Calu3 (cell line): Measurements from ENCODE around the gene TMEM273. TPM values are rescaled to one million over a fixed set of nuclear protein-coding genes. Genes with fewer than 3 reads are reported as not detected.
A peak's percentile ranks its signal among the peaks of the same experiment; 100 is the strongest.

Source experiments
- BruUV-seq: library from RNA; stranded (reverse); fragments of 400-500 nt; replicated peaks from 2 replicates; lab custom pipeline; 2021; lab: Mats Ljungman, UMichigan
- CTCF ChIA-PET: fragments of 300-600 bp; sonication (Branson Sonifier 250); formaldehyde crosslinking; loops from one replicate; lab custom pipeline; 2022; ENCODE audit warnings: antibody characterized with exemption; lab: Charles Lee
- DNase-seq: peaks from one replicate; pipeline ENCODE4 v3.0.0; 2022
- H3K27ac Mint-ChIP-seq: one replicate; pipeline ENCODE4 v1.8.0; 2022; ENCODE audit warnings: mixed read lengths; ENCODE audit not compliant: unreplicated experiment
- H3K27me3 Mint-ChIP-seq: one replicate; pipeline ENCODE4 v1.8.0; 2022; ENCODE audit warnings: mixed read lengths; ENCODE audit not compliant: unreplicated experiment
- H3K36me3 Mint-ChIP-seq: one replicate; pipeline ENCODE4 v1.8.0; 2022; ENCODE audit warnings: mild to moderate bottlenecking, moderate library complexity, mixed read lengths; ENCODE audit not compliant: insufficient read depth, unreplicated experiment
- H3K4me1 Mint-ChIP-seq: one replicate; pipeline ENCODE4 v1.8.0; 2022; ENCODE audit warnings: mild to moderate bottlenecking, low read depth, mixed read lengths; ENCODE audit not compliant: unreplicated experiment
- H3K4me3 Mint-ChIP-seq: one replicate; pipeline ENCODE4 v1.8.0; 2022; ENCODE audit warnings: mild to moderate bottlenecking, low read depth, moderate library complexity, mixed read lengths; ENCODE audit not compliant: unreplicated experiment
- H3K9me3 Mint-ChIP-seq: one replicate; pipeline ENCODE4 v1.8.0; 2022; ENCODE audit warnings: low read depth, mixed read lengths; ENCODE audit not compliant: unreplicated experiment
- intact Hi-C: fragments of 100-400 bp; cut with micrococcal nuclease; formaldehyde crosslinking; loops from one replicate; pipeline ENCODE4 v1.10.0; 2022; ENCODE audit not compliant: unreplicated experiment
- total RNA-seq: library from RNA; stranded (reverse); gene quantifications from 2 replicates; pipeline ENCODE4 v1.2.3, GENCODE V29; 2022
- TF ChIP-seq, protein P1 (sequence below): fragments of 200-600 bp; IDR thresholded peaks from one replicate; pipeline ENCODE4 v1.8.0; 2022; ENCODE audit warnings: antibody characterized with exemption; ENCODE audit not compliant: unreplicated experiment

The TMEM273 gene
- total RNA-seq, 1 experiment from 2014 or later, result not detected

DNA sequence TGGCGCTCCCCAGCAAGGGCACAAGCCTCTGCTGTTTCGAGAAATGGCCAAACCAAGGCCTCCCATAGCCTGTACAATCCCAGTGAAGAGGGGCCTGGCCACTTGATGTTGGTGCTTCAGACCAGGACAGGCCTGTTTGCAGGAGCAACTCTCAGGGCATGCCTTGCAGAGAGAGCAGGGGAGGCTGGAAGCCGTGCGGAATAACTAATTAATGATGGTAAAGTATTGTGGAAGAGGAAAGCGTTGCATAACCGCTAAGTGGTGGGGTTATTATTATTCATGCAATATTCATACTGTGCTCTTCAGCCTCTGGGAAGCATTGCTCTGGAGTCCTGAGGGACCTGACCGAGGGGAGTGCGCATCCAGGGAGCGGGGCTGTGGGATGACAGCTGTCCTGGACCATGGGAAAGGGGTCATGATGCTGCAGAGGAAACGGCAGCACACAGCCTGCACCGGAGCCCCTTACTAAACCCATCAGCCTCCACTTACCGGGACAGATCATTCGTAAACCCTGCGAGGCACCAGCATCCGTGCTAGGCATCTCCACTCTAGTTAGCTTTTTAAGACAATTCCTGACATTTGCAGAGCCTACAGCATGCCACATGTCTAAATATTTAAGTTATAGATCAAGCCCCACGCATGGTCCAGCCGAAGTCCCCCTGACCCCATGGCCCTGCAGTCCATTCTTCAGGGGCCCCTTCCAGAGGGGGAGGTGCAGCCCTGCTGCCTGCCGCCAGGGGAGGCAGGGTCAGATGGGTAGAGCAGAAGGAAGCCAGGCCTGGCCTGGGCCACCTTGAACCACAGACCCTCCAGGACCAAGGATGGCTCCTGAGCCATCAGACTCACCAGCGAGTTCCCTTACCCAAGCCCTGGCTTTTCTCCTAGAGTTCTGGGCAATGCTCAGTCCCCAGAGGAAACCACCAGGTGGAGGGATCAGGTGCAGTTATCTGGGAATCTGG, 11.6 kb downstream of the TMEM273 start:
- CTCF ChIA-PET, result no interaction called here

DNA sequence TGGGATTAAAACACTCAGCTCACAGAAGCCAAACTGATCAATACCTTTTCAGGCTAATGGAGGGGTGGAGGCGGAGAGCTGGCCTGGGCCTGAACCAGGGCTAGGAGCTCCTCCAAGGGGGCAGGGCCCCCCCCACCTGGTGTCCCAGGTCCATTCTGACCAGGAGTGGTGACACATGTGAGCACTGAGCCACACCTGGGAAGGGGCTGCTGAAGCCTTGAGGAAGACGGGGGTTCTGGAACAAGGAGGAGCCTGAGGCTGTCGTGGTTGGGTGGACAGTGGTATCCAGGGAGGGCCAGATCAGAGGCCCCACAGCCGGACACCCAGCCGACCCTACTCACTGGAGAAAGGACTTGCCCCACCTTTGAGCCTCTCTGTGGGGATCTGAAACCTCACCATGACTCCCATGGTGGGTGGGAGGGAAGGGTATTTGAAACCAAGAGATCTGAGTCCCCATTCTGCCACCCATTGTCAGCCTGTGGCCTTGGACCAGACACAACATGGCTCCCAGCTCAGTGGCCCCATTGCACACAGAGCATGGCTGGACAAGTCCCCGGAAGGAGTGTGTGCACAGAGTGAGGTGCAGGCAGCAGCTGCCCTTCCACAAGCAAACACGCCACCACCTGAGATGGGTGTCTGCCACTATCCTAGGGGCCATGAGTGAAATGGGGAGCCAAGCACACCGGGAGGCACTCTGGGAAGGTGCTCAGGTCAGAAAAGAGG, 12.4 kb downstream of the TMEM273 start:
- CTCF ChIA-PET, result no interaction called here
- BruUV-seq, result no TSS peak
- no peaks in the 10 kb centered on the region for H3K9me3 Mint-ChIP-seq
- no peak overlapping the region for H3K27ac Mint-ChIP-seq
- peaks cover 10% of the 10 kb centered on the region for H3K4me1 Mint-ChIP-seq
- no peak overlapping the region for H3K4me3 Mint-ChIP-seq
- intact Hi-C loops, result no loop called here
- DNase-seq, result no peak
- TF ChIP-seq, protein P1, sequence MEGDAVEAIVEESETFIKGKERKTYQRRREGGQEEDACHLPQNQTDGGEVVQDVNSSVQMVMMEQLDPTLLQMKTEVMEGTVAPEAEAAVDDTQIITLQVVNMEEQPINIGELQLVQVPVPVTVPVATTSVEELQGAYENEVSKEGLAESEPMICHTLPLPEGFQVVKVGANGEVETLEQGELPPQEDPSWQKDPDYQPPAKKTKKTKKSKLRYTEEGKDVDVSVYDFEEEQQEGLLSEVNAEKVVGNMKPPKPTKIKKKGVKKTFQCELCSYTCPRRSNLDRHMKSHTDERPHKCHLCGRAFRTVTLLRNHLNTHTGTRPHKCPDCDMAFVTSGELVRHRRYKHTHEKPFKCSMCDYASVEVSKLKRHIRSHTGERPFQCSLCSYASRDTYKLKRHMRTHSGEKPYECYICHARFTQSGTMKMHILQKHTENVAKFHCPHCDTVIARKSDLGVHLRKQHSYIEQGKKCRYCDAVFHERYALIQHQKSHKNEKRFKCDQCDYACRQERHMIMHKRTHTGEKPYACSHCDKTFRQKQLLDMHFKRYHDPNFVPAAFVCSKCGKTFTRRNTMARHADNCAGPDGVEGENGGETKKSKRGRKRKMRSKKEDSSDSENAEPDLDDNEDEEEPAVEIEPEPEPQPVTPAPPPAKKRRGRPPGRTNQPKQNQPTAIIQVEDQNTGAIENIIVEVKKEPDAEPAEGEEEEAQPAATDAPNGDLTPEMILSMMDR, result no peak
- peaks cover 8% of the 10 kb centered on the region for H3K27me3 Mint-ChIP-seq
- H3K36me3 Mint-ChIP-seq, result peaks cover 4% of the 10 kb centered on the region

More for the DNA sequence above, 11.6 kb downstream of the TMEM273 start:
- no TSS peak for BruUV-seq
- Mint-ChIP-seq H3K9me3 (no peaks in the 10 kb centered on the region), H3K4me3 (no peak overlapping the region), H3K4me1 (peaks cover 10% of the 10 kb centered on the region), H3K27me3 (peaks cover 16% of the 10 kb centered on the region), H3K27ac (no peak overlapping the region), H3K36me3 (peaks cover 4% of the 10 kb centered on the region)
- TF ChIP-seq, protein P1, result no peak
- no peak for DNase-seq
- intact Hi-C loops, result no loop called here

DNA sequence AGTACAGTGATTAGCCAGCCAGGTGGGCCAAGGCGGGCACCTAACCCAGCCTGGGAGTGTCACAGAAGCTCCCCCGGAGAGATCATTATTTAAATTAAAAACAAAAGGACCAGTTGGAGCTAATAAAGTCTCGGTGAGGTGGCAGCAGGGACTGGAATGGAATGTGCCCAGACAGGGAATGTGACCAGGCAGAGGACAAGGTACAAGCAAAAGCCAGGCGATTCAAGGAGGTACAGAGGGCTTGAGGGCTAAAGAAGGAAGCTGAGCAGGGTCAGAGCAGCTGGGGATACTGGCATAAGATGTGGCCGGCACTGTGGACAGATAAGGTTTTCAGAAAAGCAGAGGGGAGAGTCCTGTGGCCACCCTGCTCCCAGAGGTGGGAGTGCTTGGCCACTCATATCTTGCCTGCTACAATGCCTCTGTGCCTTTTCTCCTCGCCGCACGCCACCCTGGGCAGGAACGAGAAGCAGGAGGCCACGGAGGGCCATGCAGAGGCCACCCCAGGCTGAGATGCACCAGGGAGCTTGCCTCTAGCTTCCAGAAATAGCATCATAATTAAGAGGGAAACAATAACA, 13.2 kb downstream of the TMEM273 start:
- no peak for DNase-seq
- CTCF ChIA-PET, result interaction anchor here (0.6 kb wide), 1 partner anchor 28 kb away, joined by 4 read pairs; no protein-coding TSS in a partner anchor
- Mint-ChIP-seq H3K27me3 (peaks cover 6% of the 10 kb centered on the region), H3K36me3 (peaks cover 4% of the 10 kb centered on the region), H3K27ac (peak overlapping the region; percentile 3), H3K9me3 (no peaks in the 10 kb centered on the region), H3K4me1 (peaks cover 10% of the 10 kb centered on the region), H3K4me3 (no peak overlapping the region)
- TF ChIP-seq, protein P1, result no peak
- BruUV-seq, result no TSS peak
- intact Hi-C loops, result no loop called here

DNA sequence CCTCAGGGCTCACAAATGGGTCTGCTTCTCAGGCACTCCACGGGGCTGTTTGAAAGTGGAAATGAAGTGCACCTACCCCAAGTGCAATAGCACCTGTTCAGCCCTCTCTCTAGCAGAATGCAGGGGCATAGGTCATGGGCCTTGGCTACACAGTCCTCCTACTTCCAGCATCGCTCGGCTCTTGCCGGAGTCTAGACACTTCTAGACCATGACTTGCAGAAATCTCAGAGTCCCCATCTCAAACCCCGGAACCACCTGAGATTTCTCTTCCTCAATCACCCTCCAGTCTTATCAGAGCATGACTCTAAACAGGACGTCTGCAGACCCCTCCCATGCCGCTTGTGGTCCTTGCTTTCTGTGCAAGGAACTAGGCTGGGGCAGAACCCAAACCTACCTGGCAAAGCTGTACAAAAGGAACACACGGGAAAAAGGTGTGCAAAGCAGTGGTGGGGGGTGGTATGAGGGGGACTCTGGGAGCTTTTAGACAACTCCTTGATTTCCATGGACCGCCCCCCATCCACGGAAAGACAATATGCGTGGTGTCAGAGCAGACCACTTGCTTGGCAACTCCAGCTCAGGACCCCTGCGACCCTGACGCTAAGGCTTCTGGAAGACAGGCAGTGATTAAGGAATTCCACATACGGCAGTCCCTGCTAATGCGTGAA, 13.8 kb downstream of the TMEM273 start:
- CTCF ChIA-PET, result interaction anchor here (0.6 kb wide), 1 partner anchor 28 kb away, joined by 4 read pairs; no protein-coding TSS in a partner anchor
- peak overlapping the region; percentile 3 for H3K27ac Mint-ChIP-seq
- DNase-seq, result no peak

More for the DNA sequence above, 13.8 kb downstream of the TMEM273 start:
- no peak overlapping the region for H3K4me3 Mint-ChIP-seq
- H3K4me1 Mint-ChIP-seq, result peaks cover 10% of the 10 kb centered on the region
- peaks cover 4% of the 10 kb centered on the region for H3K36me3 Mint-ChIP-seq
- no peaks in the 10 kb centered on the region for H3K9me3 Mint-ChIP-seq
- intact Hi-C loops, result no loop called here
- no TSS peak for BruUV-seq
- H3K27me3 Mint-ChIP-seq, result peaks cover 12% of the 10 kb centered on the region
- TF ChIP-seq, protein P1, result no peak
